B cell (primary cell): ENCODE data around the gene TCP11L2.

Source experiments
- CTCF ChIP-seq: fragments of 200-600 bp; IDR thresholded peaks from one replicate; pipeline ENCODE4 v1.8.0; 2022; ENCODE audit warnings: antibody characterized with exemption, mild to moderate bottlenecking
- EZH2 ChIP-seq: IDR thresholded peaks from 2 replicates; pipeline ENCODE4 v1.6.1; 2012; ENCODE audit warnings: borderline replicate concordance, low read depth, mild to moderate bottlenecking, moderate library complexity, low read length; ENCODE audit not compliant: insufficient read depth, poor library complexity, severe bottlenecking

GRCh38 chr12:106289196-106289681 is 13.3 kb upstream of the TCP11L2 start:
- no peak for TF ChIP-seq CTCF
- no peak for TF ChIP-seq EZH2
